ENCODE measurements around the gene PTF1A. TPM values are rescaled to one million over a fixed set of nuclear protein-coding genes. Genes with fewer than 3 reads are reported as not detected.

The PTF1A gene
- total RNA-seq (ENCODE audit: low replicate concordance) = 0.51 and 1.4 TPM in 2 replicates
- long read RNA-seq = 0 reads

- Mint-ChIP-seq H3K4me1 (ENCODE audit: unreplicated experiment) (peaks cover 3% of the 10 kb centered on the region), H3K4me3 (peak within 1 kb of the TSS; percentile 80), H3K36me3 (no peaks in the 10 kb centered on the region), H3K27me3 (peaks cover 87% of the 10 kb centered on the region), H3K27ac (no peak within 1 kb of the TSS), H3K9me3 (no peaks in the 10 kb centered on the region)
- TF ChIP-seq, protein P1, sequence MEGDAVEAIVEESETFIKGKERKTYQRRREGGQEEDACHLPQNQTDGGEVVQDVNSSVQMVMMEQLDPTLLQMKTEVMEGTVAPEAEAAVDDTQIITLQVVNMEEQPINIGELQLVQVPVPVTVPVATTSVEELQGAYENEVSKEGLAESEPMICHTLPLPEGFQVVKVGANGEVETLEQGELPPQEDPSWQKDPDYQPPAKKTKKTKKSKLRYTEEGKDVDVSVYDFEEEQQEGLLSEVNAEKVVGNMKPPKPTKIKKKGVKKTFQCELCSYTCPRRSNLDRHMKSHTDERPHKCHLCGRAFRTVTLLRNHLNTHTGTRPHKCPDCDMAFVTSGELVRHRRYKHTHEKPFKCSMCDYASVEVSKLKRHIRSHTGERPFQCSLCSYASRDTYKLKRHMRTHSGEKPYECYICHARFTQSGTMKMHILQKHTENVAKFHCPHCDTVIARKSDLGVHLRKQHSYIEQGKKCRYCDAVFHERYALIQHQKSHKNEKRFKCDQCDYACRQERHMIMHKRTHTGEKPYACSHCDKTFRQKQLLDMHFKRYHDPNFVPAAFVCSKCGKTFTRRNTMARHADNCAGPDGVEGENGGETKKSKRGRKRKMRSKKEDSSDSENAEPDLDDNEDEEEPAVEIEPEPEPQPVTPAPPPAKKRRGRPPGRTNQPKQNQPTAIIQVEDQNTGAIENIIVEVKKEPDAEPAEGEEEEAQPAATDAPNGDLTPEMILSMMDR (conservative IDR thresholded peaks at IDR 0.05) = no peak
- DNase-seq (ENCODE audit: extremely low spot score, unreplicated experiment) = no peak
These were observed at the start of gene PTF1A for GRCh38 chr10:23191764-23192711. Gene PTF1A, plus strand, starts transcription at chr10:23192312. Its CDS starts 219 bp downstream, at chr10:23192531.

DNA sequence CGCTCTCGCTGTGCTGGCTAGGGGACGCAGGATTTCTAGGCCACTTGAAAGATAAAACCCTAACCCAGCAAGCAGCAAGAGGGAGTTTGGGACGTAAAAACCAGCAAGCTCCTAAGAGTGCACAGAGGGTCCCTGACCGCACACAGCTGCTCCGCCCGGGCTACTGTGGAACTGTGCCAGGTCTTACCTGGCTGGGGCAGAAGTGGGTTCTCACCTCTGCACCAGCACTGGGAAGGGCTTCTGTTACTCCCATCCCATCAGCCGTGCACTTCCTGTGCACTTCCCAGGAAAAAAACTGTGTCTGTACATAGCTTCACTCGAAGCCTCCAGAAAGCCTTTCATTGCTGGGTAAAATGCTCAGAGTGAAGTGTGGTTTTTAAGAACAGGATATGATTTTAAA, 45.9 kb upstream of the PTF1A start:
- H3K4me3 Mint-ChIP-seq = no peak overlapping the region
- peaks cover 28% of the 10 kb centered on the region for H3K27me3 Mint-ChIP-seq
- no peak overlapping the region for H3K27ac Mint-ChIP-seq
- TF ChIP-seq, protein P1 (conservative IDR thresholded peaks at IDR 0.05) = no peak
- no peak for DNase-seq (ENCODE audit: extremely low spot score, unreplicated experiment)
- H3K9me3 Mint-ChIP-seq = no peaks in the 10 kb centered on the region
- no peaks in the 10 kb centered on the region for H3K4me1 Mint-ChIP-seq (ENCODE audit: unreplicated experiment)
- H3K36me3 Mint-ChIP-seq = no peaks in the 10 kb centered on the region

- Mint-ChIP-seq H3K4me3 (no peak overlapping the region), H3K4me1 (ENCODE audit: unreplicated experiment) (no peaks in the 10 kb centered on the region)
These were observed 45.1 kb upstream of the PTF1A start for GRCh38 chr10:23147035-23147434.

DNA sequence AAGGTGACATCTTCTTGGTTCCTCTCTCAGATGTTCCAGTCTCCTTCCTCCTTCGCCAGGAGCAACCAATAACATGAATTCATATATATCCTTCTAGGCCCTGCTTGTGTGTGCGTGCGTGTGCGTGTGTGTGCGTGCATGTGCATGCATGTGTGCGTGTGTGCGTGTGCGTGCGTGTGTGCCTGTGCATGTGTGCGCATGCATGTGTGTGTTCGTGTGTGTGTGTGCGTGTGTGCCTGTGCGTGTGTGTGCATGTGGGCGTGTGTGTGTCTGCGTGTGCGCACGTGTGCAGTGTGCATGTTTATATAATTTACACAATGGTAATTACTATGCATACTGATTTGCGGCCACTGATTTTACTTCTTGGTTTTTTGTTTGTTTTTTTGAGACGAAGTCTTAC, 43.9 kb upstream of the PTF1A start:
- Mint-ChIP-seq H3K27ac (no peak overlapping the region), H3K27me3 (peaks cover 23% of the 10 kb centered on the region), H3K4me1 (ENCODE audit: unreplicated experiment) (no peaks in the 10 kb centered on the region), H3K36me3 (no peaks in the 10 kb centered on the region), H3K4me3 (no peak overlapping the region), H3K9me3 (no peaks in the 10 kb centered on the region)
- DNase-seq (ENCODE audit: extremely low spot score, unreplicated experiment) = no peak
- TF ChIP-seq, protein P1 (conservative IDR thresholded peaks at IDR 0.05) = no peak

More at GRCh38 chr10:23147035-23147434, 45.1 kb upstream of the PTF1A start:
- Mint-ChIP-seq H3K36me3 (no peaks in the 10 kb centered on the region), H3K27ac (no peak overlapping the region), H3K9me3 (no peaks in the 10 kb centered on the region), H3K27me3 (peaks cover 30% of the 10 kb centered on the region)
- TF ChIP-seq, protein P1 (conservative IDR thresholded peaks at IDR 0.05) = no peak
- DNase-seq (ENCODE audit: extremely low spot score, unreplicated experiment) = no peak

DNA sequence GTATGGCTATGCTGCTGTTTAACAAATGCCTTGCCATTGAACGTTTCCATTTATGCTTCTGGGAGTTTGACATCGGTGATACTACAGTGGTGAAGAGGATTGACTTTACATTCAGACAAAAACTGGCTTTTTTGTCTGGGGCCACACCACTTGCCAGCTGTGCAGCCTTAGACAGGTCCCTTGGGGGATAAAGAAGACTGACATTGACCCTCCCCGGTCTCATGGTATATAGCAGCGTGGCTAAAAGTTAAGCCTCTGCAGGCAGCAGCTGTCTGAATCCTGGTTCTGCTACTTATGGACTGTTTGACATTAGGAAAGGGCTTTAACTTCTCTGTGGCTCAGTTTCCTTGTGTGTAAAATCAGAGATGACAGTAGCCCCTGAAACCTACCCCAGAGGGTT, 42.0 kb upstream of the PTF1A start:
- H3K4me3 Mint-ChIP-seq = no peak overlapping the region
- H3K4me1 Mint-ChIP-seq (ENCODE audit: unreplicated experiment) = no peaks in the 10 kb centered on the region
- H3K36me3 Mint-ChIP-seq = no peaks in the 10 kb centered on the region
- H3K9me3 Mint-ChIP-seq = no peaks in the 10 kb centered on the region
- H3K27ac Mint-ChIP-seq = no peak overlapping the region
- H3K27me3 Mint-ChIP-seq = peaks cover 28% of the 10 kb centered on the region
- DNase-seq (ENCODE audit: extremely low spot score, unreplicated experiment) = no peak
- TF ChIP-seq, protein P1 (conservative IDR thresholded peaks at IDR 0.05) = no peak
